CD4-positive, alpha-beta T cell treated with Interleukin-6 for 4 hours (primary cell): Measurements from ENCODE around the gene MED16.
"Not testable (repeated sequence)": the region's sequence is repeated elsewhere in the genome, so short reads cannot be mapped to it uniquely, and the experiment has no call there.

ENCODE experiments used
- DNase-seq: peaks from one replicate; pipeline ENCODE4 v3.0.0-alpha.2; 2020; ENCODE audit warnings: mixed read lengths

MED16 gene

DNA sequence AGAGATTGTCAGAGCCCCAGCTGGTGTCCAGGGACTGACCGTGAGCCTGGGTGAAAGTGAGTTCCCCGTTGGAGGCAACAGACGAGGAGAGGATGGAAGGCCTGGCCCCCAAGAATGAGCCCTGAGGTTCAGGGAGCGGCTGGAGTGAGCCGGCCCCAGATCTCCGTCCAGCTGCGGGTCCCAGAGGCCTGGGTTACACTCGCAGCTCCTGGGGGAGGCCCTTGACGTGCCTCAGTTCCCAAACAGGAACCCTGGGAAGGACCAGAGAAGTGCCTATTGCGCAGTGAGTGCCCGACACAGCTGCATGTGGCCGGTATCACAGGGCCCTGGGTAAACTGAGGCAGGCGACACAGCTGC lies 42.0 kb downstream of the MED16 start:
- DNase-seq, result no peak

DNA sequence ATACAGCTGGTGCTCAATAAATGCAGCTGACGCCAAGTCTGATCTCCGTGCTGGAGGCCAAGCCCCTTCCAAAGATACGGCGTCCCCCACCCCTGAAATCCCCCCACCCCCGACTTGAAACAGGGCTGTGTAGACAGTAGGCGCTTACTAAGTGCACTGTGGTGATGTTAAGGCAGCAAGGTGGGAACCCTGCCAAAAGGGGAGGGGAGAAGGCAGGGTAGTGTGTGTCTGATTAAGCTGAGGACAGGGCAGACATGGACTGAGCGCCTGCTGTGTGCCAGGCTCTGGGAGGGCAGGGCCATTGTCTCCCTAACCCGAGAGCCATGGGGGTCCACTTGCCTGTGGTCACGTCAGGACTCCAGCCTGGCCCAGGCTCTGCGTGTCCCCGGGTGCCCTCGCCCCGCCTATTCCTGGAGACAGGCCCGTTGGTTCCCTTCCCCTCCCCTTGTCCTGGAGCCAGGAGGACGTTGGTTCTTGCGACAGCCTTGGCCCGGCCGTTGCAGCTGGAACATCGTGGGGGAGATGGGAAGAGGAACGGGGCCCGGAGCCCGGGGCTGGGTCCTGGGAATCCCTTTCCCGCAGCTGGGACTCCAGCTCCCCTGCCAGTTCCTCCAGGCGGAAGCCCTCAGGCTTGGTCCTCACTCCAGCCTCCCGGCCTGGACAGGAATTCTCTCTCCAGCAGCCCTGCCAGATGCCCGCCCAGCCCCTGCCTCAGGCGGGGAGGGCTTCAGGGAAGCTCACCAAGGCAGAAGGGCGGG lies 42.6 kb downstream of the MED16 start:
- no peak for DNase-seq

GRCh38 chr19:849195-849594 lies 43.8 kb downstream of the MED16 start:
- not testable (repeated sequence) for DNase-seq

DNA sequence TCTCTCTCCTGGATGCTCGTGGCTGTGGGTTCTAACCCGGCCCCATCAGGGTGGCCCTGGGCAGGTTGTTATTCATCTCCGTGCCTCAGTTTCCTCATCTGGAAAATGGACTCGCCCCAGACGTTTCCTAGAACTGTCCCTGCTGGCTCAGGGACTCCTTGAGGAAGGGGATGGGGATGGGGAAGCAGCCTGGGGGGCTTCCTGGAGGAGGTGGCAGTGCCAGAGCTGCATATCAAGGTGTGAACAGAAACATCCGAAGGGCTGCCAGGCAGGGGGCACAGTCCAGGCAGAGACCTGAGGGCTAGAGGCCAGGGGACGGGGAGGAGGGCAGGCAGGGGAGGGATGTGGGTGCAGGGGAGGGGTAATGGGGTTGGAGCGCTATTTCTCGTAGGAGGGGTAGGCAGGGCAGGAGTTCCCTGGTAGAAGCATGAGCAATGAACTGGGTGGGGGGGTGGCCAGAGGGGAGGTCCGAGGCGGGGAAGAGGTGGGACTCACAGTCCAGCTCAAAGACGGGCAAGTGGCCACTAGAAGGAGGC lies 44.5 kb downstream of the MED16 start:
- DNase-seq, result no peak

DNA sequence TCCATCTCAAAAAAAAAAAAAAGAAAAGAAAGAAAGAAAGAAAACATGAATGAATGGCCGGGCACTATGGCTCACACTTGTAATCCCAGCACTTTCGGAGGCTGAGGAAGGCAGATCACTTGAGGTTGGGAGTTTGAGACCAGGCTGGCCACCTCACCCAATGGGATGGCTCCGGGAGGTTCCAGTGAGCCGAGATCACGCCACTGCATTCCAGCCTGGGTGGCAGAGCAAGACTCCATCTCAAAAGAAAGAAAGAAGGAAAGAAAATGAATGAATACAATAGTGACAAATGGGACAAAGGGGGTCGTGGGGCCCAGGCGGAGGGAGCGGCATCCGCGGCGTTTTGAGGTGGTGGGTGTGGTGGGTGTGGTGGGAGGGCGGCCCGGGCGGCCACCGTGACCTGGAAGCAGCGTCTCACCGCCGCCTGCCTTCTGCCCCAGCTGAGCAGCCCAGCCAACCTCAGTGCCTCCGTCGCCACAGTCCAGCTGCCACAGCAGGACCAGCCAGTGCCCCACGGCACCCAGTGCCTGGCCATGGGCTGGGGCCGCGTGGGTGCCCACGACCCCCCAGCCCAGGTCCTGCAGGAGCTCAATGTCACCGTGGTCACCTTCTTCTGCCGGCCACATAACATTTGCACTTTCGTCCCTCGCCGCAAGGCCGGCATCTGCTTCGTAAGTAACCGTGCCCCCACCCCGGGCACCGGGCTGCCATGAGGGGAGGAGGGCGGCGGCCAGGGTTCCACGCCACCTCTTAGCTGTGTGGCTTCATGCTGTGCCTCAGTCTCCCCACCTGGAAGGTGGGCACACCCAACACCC lies 47.1 kb downstream of the MED16 start:
- no peak for DNase-seq

DNA sequence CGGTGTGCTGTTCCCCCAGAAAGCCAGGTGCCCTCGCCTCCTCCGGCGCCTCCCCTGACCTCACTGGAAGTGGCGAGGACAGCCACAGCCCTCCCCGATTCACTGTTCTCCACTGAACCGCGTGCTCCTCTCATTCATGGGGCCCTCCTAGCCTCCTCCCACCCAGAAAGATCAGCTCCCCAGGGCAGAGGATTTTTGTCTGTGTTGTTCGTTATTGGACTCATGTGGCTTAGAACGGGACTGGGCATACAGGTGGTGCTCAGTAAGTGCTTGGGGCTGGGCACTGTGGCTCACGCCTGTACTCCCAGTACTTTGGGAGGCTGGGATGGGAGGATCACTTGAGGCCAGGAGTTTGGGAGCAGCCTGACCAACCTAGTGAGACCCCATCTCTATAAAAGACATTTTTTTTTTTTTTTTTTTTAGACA lies 48.4 kb downstream of the MED16 start:
- no peak for DNase-seq

- no peak for DNase-seq
Observed at GRCh38 chr19:843836-844545, 49.0 kb downstream of the MED16 start.

DNA sequence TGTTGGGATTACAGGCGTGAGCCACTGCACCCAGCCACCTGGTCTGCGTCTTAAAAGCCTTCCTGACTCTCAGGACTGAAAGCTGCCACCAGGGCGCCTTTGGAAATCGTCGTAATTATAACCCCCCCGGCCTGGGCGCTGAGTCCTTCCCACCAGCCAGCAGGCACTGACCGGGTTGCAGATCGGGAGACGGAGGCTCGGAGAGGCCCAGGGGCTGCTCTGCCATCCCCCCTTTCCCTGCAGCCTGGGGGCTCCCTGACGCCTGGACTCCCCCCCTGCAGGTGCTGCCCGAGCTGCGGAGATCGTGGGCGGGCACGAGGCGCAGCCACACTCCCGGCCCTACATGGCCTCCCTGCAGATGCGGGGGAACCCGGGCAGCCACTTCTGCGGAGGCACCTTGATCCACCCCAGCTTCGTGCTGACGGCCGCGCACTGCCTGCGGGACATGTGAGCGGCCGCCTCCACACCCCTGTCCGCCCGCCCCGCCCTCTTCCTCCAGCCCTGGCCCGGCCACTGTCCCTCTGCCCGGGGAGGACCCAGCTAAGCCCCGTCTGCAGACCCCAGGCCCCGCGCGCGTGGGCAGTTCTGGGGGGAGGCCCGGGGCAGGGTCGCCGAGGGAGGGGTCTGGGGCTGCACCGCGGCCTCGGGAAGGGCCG lies 49.7 kb downstream of the MED16 start:
- no peak for DNase-seq

DNA sequence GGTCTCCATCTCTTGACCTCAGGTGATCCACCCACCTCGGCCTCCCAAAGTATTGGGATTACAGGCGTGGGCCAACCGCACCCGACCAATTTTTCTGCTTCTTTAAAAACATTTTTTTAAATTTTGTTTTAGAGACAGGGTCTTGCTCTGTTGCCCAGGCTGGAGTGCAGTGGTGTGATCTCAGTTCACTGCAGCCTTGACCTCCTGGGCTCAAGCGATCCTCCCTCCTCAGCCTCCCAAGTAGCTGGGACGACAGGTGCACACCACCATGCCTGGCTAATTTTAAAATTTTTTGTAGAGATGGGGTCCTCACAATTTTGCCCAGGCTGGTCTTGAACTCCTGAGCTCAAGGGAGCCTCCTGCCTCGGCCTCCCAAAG lies 50.2 kb downstream of the MED16 start:
- DNase-seq, result not testable (repeated sequence)

- no peak for DNase-seq
Observed at GRCh38 chr19:840519-841206, 52.3 kb downstream of the MED16 start, which contains the start of gene PRTN3. TSS of gene PRTN3 (plus strand) at chr19:840999. CDS start at chr19:841009, 10 bp downstream.

DNA sequence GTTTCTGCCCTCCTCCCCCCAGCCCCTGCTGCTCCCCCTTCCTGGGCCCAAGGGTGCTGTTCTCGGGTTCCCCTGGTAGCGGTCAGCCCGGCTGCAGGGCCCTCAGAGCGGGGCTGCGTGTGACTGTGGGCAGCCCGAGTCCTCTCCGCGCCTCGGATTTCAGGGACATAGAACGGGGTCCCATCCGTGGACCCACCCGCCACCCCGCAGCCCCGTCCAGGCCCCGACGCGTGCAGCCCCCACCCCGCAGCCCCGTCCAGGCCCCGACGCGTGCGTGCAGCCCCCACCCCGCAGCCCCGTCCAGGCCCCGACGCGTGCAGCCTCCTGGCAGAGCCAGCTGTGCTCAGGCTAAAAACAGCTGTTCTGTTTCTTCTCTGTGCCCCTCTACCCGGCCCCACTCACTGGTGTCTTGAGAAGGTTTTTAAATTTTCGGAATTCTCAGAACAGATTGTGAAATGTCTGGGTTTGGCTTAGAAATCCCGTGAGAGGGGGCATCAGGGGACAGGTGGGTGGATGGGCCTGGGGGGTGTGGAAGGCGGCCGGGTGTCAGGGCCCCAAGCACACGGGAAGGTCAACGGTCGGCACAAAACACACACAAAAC lies 57.7 kb downstream of the MED16 start:
- no peak for DNase-seq

DNA sequence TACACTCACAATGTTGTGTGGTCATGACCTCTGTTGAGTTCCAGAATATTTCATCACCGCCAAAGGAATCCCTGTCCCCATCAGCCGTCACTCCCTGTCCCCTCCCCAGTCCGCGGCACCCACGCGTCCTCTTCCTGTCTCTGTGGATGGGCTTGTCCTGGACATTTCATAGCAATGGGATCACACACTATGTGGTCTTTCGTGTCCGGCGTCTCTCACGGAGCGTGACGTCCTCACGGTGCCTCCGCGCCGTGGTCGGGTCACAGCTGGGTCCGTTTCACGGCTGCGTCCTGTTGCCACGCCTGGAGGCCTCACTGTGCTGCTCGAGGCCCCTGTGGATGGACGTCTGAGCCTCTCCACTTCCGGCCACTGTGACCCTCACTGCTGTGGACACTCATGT lies 58.8 kb downstream of the MED16 start:
- no peak for DNase-seq

DNA sequence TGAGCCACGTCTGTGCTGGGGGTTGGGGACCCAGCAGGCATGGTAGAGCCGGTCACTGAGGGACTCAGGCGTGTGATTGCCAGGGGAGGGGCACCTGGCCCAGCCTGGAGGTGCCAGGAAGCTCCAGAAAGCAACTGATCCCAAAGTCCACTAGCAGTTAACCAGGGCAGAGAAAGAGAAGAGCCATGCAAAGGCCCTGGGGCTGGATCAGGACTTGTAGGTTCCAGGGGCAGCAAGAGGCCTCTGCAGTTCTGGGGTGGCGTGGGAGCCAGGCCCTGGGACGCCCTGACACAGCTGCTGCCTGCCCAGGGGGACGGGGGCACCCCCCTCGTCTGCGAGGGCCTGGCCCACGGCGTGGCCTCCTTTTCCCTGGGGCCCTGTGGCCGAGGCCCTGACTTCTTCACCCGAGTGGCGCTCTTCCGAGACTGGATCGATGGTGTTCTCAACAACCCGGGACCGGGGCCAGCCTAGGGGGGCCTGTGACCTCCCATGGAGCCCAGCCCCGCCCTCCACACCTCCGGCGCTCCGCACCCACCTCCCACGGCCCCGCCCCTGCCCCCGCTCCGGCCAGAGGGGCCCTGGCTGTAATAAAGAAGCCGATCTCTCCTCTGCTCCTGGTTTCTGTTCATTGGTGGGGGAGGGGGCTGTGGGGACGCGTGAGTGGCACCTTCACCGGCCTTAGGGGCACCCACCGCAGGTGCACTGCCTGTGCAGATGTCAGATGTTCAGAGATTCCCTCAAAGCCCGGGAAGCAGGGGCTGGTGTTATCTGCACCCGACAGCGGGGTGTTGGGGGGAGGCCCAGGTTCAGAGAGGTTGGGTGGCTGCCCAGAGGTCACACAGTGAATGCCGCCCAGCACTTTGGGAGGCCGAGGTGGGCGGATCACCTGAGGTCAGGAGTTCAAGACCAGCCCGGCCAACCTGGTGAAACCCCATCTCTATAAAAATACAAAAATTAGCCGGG lies 61.3 kb downstream of the MED16 start:
- DNase-seq, result no peak

DNA sequence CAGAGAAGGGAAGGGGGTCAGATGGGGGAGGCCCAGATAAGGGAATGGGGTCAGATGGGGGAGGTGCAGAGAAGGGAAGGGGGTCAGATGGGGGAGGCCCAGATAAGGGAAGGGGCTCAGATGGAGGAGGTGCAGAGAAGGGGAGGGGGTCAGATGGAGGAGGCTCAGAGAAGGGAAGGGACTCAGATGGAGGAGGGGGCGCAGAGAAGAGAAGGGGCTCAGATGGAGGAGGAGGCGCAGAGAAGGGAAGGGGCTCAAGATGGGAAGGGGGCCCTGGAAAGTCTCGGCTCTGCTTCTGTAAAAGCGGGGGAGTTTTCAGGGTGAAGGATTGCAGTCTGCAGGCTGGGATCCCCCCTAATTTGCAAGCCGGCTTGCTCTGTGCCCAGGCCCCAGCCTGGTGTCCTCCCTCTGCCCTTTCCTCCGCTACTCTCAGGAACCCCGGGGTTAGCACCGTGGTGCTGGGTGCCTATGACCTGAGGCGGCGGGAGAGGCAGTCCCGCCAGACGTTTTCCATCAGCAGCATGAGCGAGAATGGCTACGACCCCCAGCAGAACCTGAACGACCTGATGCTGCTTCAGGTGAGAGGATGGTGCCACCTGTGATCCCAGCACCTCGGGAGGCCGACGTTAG lies 63.7 kb downstream of the MED16 start:
- DNase-seq, result no peak

- DNase-seq, result no peak
Observed at GRCh38 chr19:827710-828321, 65.2 kb downstream of the MED16 start, which contains the start of gene AZU1. TSS of gene AZU1 (plus strand) at chr19:827837. CDS start at chr19:827847, 10 bp downstream.

DNA sequence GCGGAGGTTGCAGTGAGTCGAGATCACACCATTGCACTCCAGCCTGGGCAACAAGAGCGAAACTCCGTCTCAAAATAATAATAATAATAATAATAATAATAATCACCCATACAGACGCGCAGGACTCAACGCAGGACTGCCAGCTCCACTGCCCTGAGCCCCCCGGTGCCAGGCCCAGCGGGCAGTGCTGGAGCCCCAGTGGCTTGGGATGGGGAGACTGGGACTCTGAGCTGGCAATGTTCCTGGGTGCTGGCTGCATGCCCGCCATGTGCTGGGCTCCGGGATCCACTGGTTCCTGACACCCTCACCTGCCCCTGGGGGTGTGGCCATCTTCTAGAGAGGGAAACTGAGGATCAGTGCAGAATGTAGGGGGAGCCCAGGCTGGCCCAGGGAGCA lies 65.7 kb downstream of the MED16 start:
- no peak for DNase-seq

DNA sequence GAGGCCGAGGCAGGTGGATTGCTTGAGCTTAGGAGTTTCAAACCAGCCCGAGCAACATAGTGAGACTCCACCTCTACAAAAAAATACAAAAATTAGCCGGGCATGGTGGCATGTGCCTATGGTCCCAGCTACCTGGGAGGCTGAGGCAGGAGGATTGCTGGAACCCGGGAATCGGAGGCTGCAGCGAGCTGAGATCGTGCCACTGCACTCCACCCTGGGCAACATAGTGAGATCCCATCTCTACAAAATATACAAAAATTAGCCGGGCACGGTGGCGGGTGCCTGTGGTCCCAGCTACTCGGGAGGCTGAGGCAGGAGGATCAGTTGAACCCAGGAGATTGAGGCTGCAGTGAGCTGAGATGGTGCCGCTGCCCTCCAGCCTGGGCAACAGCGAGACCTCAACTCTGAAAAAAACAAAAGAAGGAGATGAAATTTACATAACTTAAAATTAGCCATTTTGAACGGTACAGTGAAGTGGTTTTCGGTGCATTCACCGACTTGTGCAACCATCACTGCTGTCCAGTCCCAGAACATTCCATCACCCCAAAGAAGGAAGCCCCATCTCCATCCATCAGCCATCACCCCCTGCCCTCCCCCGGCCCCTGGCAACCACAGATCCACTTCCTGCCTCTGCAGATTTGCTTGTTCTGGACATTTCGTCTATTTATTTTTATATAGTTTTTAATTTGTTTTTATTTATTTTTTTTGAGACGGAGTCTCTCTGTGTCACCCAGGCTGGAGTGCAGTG lies 66.9 kb downstream of the MED16 start:
- DNase-seq, result no peak

DNA sequence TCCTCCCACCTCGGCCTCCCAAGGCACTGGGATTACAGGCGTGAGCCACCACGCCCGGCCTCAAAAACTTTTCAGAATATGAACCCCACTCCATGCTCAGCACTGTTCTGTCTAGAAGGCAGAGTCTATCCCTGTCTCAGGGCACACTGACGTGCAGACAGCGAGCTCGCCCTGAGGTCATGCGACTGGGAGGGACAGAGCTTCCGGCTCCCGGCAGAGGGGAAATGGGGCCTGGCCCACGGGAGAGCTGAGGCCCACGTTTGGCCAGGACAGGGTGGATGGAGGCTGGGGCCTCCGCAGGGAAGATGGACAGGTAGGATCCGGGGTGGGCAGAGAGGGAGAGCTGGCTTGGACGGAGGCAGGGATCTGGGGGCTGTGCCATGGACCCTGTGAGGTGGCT lies 68.1 kb downstream of the MED16 start:
- no peak for DNase-seq
